Transverse colon (tissue), 4 donors: ENCODE data around the gene KCP.

ENCODE experiments used
- EP300 ChIP-seq: sonication (generic); formaldehyde crosslinking; IDR thresholded peaks from one replicate; pipeline ENCODE4 v1.6.1; 2017; ENCODE audit warnings: antibody characterized with exemption, low read depth
- POLR2A ChIP-seq: fragments of 450-650 bp; IDR thresholded peaks from one replicate; pipeline ENCODE4 v1.6.1; 2016; ENCODE audit warnings: antibody characterized with exemption, mild to moderate bottlenecking, moderate library complexity
- POLR2AphosphoS5 ChIP-seq, 3 donors: sonication (generic); formaldehyde crosslinking; IDR thresholded peaks; one replicate each; pipeline ENCODE4 v1.6.1; 2016; ENCODE audit warnings: antibody characterized with exemption in 3 of 3
- TF ChIP-seq, protein P1 (sequence below), 5 experiments: fragments of 200-600 bp in 3 of 5; fragments of 450-650 bp in 2 of 5; sonication (generic) in 3 of 5; IDR thresholded peaks; 1 replicate in 2 of 5; 2 replicates in 3 of 5; pipeline ENCODE4 v1.5.1; 2016 to 2017; ENCODE audit warnings: antibody characterized with exemption in 5 of 5, inconsistent platforms in 3 of 5, mild to moderate bottlenecking in 2 of 5, moderate library complexity in 1 of 5

DNA sequence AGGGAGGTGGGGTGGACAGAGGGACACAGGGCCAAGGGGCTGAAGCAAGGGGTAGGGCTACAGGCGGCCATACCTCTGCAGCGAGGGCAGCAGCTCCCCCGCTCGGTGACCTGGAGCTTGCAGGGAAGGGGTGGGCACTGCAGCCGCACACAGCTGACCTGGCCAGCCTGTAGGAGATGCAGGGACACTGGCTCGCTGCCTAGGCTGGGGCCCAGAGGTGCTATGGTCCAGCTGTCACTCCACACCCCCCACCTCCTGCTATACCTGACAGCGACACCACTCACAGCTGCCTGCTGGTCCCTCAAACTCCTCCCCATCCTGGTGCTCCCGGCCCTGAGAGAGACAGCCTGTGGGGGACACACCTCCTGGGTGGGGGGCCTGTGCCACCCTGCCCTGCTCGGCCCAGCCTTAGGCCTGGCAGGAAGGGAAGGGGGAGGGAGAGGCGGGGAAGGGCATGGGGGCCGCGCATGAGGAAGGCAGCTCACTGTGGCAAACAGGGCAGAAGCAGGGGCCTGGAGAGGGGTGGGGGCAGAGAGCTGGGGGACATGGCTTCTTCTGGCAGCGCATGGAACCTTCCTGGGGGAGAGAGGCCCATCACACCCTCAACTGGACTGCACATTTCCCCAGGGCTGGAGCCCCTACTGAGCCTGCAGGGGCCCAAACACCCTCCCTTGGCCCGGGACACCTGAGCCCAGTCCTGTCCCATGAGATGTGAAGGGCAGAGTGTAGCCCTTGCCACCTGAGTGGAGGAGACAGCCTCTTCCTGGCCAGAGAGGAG is 23.9 kb downstream of the KCP start:
- TF ChIP-seq POLR2AphosphoS5 (IDR thresholded peaks at IDR 0.05) (no peak), EP300 (no peak), POLR2A (no peak)
- TF ChIP-seq, protein P1, sequence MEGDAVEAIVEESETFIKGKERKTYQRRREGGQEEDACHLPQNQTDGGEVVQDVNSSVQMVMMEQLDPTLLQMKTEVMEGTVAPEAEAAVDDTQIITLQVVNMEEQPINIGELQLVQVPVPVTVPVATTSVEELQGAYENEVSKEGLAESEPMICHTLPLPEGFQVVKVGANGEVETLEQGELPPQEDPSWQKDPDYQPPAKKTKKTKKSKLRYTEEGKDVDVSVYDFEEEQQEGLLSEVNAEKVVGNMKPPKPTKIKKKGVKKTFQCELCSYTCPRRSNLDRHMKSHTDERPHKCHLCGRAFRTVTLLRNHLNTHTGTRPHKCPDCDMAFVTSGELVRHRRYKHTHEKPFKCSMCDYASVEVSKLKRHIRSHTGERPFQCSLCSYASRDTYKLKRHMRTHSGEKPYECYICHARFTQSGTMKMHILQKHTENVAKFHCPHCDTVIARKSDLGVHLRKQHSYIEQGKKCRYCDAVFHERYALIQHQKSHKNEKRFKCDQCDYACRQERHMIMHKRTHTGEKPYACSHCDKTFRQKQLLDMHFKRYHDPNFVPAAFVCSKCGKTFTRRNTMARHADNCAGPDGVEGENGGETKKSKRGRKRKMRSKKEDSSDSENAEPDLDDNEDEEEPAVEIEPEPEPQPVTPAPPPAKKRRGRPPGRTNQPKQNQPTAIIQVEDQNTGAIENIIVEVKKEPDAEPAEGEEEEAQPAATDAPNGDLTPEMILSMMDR (IDR thresholded peaks at IDR 0.05) = no peak
